ENCODE results near the gene UBE2Q1. TPM values are rescaled to one million over a fixed set of nuclear protein-coding genes. Genes with fewer than 3 reads are reported as not detected.

The UBE2Q1 gene
- total and polyA plus RNA-seq, 2 donors from 2014 or later: 72.3 to 77.6 TPM

GRCh38 chr1:154586641-154587040 is 28.2 kb upstream of the UBE2Q1 start:
- TF ChIP-seq CTCF (IDR thresholded peaks at IDR 0.05; ENCODE audit: borderline replicate concordance, extremely low read depth, insufficient read depth): no peak

GRCh38 chr1:154586231-154586630 is 27.8 kb upstream of the UBE2Q1 start:
- H3K9ac ChIP-seq (ENCODE audit: low read length in 3 of 3): no peak overlapping the region
- no peaks in the 10 kb centered on the region for H3K4me1 ChIP-seq (ENCODE audit: control insufficient read depth in 2 of 3, insufficient read depth in 2 of 3, low read depth in 1 of 3, low read length in 3 of 3)
- FAIRE-seq (no peak), DNase-seq (no peak)
- no peaks in the 10 kb centered on the region for H3K27me3 ChIP-seq (ENCODE audit: control insufficient read depth, insufficient read depth, low read length)
- intact Hi-C loops (cut with DNase I): no loop called here
- H3K36me3 ChIP-seq (ENCODE audit: control insufficient read depth in 2 of 3, insufficient read depth in 3 of 3, low read length in 3 of 3): peaks cover 31 to 92% (median 79%) of the 10 kb centered on the region in 3 donors
- H3K27ac ChIP-seq (ENCODE audit: low read depth in 2 of 2, low read length in 2 of 2): no peak overlapping the region
- no peak overlapping the region for H3K4me3 ChIP-seq (ENCODE audit: low read length in 3 of 3)
- H3K9me3 ChIP-seq (ENCODE audit: control insufficient read depth in 2 of 3, insufficient read depth in 1 of 3, low read length in 3 of 3): no peaks in the 10 kb centered on the region
- TF ChIP-seq CTCF (IDR thresholded peaks at IDR 0.05; ENCODE audit: borderline replicate concordance, extremely low read depth, insufficient read depth): no peak

More at GRCh38 chr1:154586641-154587040, 28.2 kb upstream of the UBE2Q1 start:
- Histone ChIP-seq H3K27me3 (ENCODE audit: control insufficient read depth, insufficient read depth, low read length) (no peaks in the 10 kb centered on the region), H3K36me3 (ENCODE audit: control insufficient read depth in 2 of 3, insufficient read depth in 3 of 3, low read length in 3 of 3) (peaks cover 31 to 96% (median 83%) of the 10 kb centered on the region in 3 donors), H3K4me1 (ENCODE audit: control insufficient read depth in 2 of 3, insufficient read depth in 2 of 3, low read depth in 1 of 3, low read length in 3 of 3) (no peaks in the 10 kb centered on the region), H3K9ac (ENCODE audit: low read length in 3 of 3) (no peak overlapping the region), H3K4me3 (ENCODE audit: low read length in 3 of 3) (no peak overlapping the region), H3K9me3 (ENCODE audit: control insufficient read depth in 2 of 3, insufficient read depth in 1 of 3, low read length in 3 of 3) (no peaks in the 10 kb centered on the region), H3K27ac (ENCODE audit: low read depth in 2 of 2, low read length in 2 of 2) (no peak overlapping the region)
- DNase-seq (no peak), FAIRE-seq (no peak)
- intact Hi-C loops (cut with DNase I): no loop called here

GRCh38 chr1:154584267-154584994 is 26.0 kb upstream of the UBE2Q1 start:
- Histone ChIP-seq H3K27ac (ENCODE audit: low read depth in 2 of 2, low read length in 2 of 2) (no peak overlapping the region), H3K36me3 (ENCODE audit: control insufficient read depth in 2 of 3, insufficient read depth in 3 of 3, low read length in 3 of 3) (peaks cover 28 to 81% (median 78%) of the 10 kb centered on the region in 3 donors), H3K27me3 (ENCODE audit: control insufficient read depth, insufficient read depth, low read length) (no peaks in the 10 kb centered on the region), H3K9ac (ENCODE audit: low read length in 3 of 3) (no peak overlapping the region), H3K4me1 (ENCODE audit: control insufficient read depth in 2 of 3, insufficient read depth in 2 of 3, low read depth in 1 of 3, low read length in 3 of 3) (no peaks in the 10 kb centered on the region), H3K9me3 (ENCODE audit: control insufficient read depth in 2 of 3, insufficient read depth in 1 of 3, low read length in 3 of 3) (no peaks in the 10 kb centered on the region), H3K4me3 (ENCODE audit: low read length in 3 of 3) (no peak overlapping the region)
- FAIRE-seq (no peak), DNase-seq (no peak)
- intact Hi-C loops (cut with DNase I): no loop called here
- no peak for TF ChIP-seq CTCF (IDR thresholded peaks at IDR 0.05; ENCODE audit: borderline replicate concordance, extremely low read depth, insufficient read depth)

All from kidney (tissue), 14 donors.